GM18517 (cell line): Measurements from ENCODE around the gene BANF1.

Source experiments
- ATAC-seq: cut with Tn5 transposase; IDR thresholded peaks from one replicate; pipeline ENCODE4 v1.9.1; 2021; ENCODE audit warnings: mild to moderate bottlenecking, moderate library complexity; ENCODE audit not compliant: unreplicated experiment

The BANF1 gene

DNA sequence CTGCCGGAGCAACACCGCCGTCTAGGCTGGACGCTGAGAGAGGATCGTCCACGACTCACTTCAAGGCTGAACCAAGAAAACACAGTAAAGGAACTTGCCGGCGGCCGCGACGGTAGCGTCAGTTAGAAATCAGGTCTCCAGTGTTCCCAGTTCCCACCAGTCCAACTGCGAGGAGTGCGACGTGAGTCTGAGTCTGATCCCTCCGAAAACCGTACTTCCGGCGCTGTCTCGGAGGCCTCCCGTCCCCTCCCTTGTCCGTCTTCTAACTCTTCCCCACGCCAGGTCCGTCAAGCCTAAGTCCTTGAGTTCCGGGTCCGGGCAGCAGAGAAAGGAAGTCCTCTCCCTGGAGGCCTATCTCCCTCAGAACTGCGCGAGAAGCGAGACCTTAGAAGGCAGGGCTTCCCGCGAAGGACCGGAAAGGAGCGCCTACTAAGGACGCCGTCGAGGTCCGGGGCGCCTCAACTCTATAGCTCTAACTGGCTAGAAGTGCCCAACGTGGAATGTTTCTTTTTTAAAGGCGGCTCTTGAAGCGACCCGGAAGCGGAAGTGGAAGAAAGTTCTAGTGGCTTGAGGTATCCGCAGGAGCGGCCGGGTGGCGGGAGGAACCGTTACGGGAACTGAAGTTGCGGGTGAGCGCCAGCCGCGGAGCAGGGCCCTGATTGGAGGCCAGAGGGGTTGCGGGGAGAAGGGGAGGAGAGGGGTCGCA lies at the start of gene BANF1, which contains the start of gene EIF1AD:
BANF1 (plus strand) TSS at position 562 of the 706 bp plus-strand sequence. CDS start 748 bp downstream, outside the sequence.
EIF1AD (minus strand) TSS at position 216 of the 706 bp plus-strand sequence. CDS start 1,768 bp downstream, outside the sequence.
- peak; percentile 75 for ATAC-seq

DNA sequence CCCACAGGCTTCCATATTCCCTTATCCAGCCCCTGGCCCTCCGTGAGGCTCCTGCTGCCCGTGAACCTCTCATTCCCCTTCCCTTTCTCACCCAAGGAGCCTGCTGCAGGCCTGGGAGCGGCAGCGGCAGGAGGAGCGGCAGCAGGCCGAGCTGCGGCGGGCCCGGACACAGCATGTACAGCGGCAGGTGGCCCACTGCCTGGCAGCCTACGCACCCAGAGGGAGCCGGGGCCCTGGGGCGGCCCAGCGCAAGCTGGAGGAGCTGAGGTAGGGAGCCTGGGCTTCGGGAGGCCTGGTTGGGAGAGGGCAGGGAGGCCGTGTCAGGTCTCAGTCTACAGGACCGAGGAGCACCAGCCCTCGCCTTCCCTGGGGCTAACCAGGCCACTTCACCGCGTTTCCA lies 48.8 kb upstream of the BANF1 start:
- ATAC-seq, result no peak

- no peak for ATAC-seq
Measured at GRCh38 chr11:65954771-65955170, 47.5 kb upstream of the BANF1 start.

- no peak for ATAC-seq
Measured at GRCh38 chr11:65958291-65958690, 44.0 kb upstream of the BANF1 start.

- no peak for ATAC-seq
Measured at GRCh38 chr11:65958774-65959420, 43.4 kb upstream of the BANF1 start.

DNA sequence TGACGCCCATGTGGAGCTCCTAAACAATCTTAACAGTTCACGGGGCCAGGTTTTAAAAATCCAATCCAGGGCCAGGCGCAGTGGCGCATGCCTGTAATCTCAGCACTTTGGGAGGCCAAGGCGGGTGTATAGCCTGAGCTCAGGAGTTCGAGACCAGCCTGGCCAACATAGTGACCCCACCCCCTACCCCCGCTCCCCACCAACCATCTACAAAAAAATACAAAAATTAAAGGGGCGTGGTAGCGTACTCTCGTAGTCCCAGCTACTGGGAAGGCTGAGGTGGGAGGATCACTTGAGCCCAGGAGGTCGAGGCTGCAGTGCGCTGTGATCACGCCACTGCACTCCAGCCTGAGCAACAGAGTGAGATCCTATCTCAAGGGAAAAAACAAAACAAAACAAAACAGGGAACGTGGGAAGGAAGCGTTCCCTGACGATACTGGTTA lies 41.5 kb upstream of the BANF1 start:
- ATAC-seq, result no peak

- ATAC-seq, result peak; percentile 64
Measured at GRCh38 chr11:65961267-65962140, 40.8 kb upstream of the BANF1 start, which contains the start of gene SART1. Gene SART1, plus strand, starts transcription at chr11:65961734. Its CDS starts 47 bp downstream, at chr11:65961781.

DNA sequence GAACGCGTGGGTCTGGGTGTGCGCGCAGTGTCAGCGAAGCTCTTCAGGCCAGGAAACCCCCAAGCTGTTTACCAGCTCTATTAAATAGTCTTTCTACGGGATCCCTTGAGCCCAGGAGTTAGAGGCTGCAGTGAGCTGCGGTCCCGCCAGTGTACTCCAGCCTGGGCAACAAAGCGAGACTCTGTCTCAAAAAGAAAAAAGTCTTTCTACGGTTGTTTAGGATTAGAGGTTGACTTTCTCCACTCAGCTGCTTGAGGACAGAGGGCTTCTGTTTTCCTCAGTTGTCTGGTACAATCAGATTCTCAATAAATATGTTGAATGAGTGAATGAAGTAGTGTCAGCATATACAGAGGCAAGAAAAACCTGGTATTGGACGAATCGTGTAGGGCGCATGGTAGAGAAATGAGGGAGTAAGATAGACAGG lies 40.1 kb upstream of the BANF1 start:
- no peak for ATAC-seq

- ATAC-seq, result no peak
Measured at GRCh38 chr11:65964906-65965305, 37.4 kb upstream of the BANF1 start.

- ATAC-seq, result no peak
Measured at GRCh38 chr11:65965986-65966762, 36.1 kb upstream of the BANF1 start.

DNA sequence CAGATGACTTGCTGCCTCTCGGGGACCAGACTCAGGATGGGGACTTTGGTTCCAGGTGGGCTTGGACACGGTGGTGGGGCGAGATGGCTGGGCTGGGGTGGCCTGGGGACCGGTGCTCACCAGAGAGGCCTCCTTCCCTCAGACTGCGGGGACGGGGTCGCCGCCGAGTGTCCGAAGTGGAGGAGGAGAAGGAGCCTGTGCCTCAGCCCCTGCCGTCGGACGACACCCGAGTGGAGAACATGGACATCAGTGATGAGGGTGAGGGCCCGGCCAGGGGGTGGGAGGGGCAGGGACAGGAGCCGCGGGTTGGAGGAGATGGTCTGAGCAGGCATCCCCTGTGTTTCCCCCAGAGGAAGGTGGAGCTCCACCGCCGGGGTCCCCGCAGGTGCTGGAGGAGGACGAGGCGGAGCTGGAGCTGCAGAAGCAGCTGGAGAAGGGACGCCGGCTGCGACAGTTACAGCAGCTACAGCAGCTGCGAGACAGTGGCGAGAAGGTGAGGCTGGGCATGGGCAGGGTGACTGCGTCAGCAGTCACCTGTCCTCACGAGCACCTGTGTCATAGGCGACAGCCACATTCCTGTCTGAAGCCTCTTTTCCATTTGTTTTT lies 34.9 kb upstream of the BANF1 start:
- no peak for ATAC-seq

GRCh38 chr11:65968600-65969482 lies 33.5 kb upstream of the BANF1 start:
- no peak for ATAC-seq

DNA sequence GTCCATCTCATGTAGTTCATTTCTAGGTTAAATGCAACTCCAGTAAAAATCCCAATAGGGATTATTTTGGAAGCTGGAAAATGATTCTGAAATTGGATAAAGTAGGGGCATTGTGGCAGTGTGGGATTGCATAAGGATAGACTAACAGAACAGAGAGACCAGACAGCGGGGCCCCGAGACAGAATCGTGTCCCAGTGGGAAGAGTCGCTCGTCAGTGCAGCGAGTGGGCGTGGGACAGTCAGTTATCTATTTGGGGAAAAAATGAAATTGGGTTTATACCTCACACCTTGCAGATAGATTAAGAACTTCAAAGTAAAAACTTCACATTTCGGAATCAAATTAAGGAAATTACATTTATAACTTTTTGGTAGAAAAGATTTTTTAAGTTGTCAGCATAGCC lies 30.2 kb upstream of the BANF1 start:
- no peak for ATAC-seq

DNA sequence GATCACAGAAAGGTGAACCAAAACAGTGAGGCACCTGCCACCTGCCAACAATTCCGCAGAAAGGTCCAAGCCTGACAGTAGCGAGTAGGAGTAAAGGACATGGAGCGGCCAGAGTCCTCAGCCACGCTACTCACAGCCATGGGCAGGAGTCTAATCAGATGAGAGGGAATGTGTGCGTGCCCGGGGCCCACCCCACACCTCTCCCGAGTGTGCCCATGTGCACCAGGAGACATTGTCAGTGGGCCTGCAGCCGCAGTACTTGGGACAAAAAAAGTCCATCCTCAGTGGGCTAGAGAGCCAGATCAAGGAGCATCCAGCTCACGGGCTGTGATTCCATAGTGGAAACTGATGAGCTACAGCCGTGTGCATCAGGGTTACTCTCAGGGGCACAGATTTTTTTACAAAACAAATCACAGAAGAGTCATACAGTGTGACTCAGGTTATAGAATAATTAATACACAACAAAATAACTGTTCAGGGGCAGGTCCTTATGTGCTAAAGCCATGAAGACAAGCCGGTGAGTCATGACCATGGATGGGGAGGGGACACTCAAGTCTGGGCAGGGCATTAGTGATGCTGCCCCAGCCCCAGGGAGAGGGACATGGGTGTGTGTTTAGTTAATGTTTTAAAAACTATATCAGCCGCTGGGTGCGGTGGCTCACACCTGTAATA lies 28.7 kb upstream of the BANF1 start:
- no peak for ATAC-seq

DNA sequence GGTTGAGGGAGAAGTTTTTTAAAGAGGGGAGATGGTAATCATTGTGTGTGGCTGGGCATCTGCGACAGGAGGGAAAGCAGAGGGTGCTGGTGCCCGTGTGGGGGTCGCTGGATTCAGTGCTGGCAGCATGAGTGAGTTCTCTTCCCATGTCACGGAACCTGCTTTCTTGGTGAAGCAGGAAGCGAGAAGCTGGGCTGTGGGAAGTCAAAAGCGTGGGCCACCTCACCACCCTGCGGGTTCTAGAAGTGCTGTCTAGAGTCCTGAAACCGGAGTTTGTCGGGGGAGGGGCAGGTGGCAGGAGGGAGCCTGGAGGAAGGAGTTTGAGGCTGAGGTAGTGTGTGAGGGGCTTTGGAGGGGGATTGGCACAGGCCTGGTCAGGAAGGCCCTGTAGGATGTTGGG lies 26.5 kb upstream of the BANF1 start:
- no peak for ATAC-seq

DNA sequence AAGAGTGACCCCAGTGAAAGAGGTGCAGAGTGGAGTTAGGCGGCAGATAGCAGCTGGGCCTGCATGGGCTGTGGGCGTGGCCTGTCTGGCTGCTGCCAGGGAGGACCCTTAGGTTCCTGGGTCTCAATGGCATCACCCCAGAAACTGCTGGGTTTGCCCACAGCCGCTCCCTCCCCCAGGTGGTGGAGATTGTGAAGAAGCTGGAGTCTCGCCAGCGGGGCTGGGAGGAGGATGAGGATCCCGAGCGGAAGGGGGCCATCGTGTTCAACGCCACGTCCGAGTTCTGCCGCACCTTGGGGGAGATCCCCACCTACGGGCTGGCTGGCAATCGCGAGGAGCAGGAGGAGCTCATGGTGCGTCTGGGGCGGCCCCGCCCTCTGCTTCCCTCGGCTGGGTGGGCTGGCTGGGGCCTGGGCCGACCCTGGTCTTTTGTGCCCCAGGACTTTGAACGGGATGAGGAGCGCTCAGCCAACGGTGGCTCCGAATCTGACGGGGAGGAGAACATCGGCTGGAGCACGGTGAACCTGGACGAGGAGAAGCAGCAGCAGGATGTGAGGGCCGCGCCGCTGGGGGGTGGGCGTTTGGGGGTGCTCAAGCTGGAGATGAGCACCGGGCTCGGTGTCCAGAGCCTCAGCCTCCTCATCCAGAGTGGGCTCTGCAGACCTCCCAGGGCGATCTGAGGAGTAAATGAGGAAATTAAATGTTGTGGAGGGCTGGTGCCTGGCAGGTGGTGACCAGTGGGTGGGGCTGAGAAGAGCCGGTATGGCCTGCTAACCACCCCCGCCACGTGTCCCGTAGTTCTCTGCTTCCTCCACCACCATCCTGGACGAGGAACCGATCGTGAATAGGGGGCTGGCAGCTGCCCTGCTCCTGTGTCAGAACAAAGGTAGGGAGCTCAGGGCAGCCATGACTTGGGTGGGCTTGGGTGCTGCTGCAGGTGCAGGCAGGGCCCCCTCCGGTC lies 25.8 kb upstream of the BANF1 start:
- ATAC-seq, result no peak

GRCh38 chr11:65977621-65978390 lies 24.5 kb upstream of the BANF1 start:
- no peak for ATAC-seq
